ENCODE measurements around the gene CCDC18. TPM values are rescaled to one million over a fixed set of nuclear protein-coding genes. Genes with fewer than 3 reads are reported as not detected.

The CCDC18 gene
- 0.45 TPM for polyA plus RNA-seq (2012; ENCODE audit: insufficient read depth, insufficient read length, low read depth)

GRCh38 chr1:93180723-93181613, at the start of gene CCDC18:
Gene CCDC18, plus strand, starts transcription at chr1:93180724. Its CDS starts 2,638 bp downstream, at chr1:93183362.
- Histone ChIP-seq H3K36me3 (no peaks in the 10 kb centered on the region), H3K4me3 (ENCODE audit: low read depth, low read length) (peak within 1 kb of the TSS; percentile 84), H3K9me3 (no peaks in the 10 kb centered on the region), H3K27me3 (no peaks in the 10 kb centered on the region), H3K4me1 (no peaks in the 10 kb centered on the region)
- no peak for DNase-seq
- TF ChIP-seq CTCF (IDR thresholded peaks at IDR 0.05; ENCODE audit: low read depth, low read length) = no peak

GRCh38 chr1:93132638-93133037, 47.9 kb upstream of the CCDC18 start:
- Histone ChIP-seq H3K36me3 (peaks cover 8% of the 10 kb centered on the region), H3K9me3 (no peaks in the 10 kb centered on the region), H3K4me1 (no peaks in the 10 kb centered on the region), H3K27me3 (no peaks in the 10 kb centered on the region), H3K4me3 (ENCODE audit: low read depth, low read length) (no peak overlapping the region)
- no peak for DNase-seq
- no peak for TF ChIP-seq CTCF (IDR thresholded peaks at IDR 0.05; ENCODE audit: low read depth, low read length)

GRCh38 chr1:93136445-93136844, 44.1 kb upstream of the CCDC18 start:
- Histone ChIP-seq H3K36me3 (peaks cover 8% of the 10 kb centered on the region; the same call in 1 of the 2 replicates), H3K27me3 (no peaks in the 10 kb centered on the region), H3K4me3 (ENCODE audit: low read depth, low read length) (no peak overlapping the region), H3K9me3 (no peaks in the 10 kb centered on the region), H3K4me1 (no peaks in the 10 kb centered on the region)
- no peak for DNase-seq
- TF ChIP-seq CTCF (IDR thresholded peaks at IDR 0.05; ENCODE audit: low read depth, low read length) = no peak

GRCh38 chr1:93137604-93138292, 42.8 kb upstream of the CCDC18 start:
- Histone ChIP-seq H3K36me3 (peaks cover 8% of the 10 kb centered on the region; the same call in 1 of the 2 replicates), H3K4me1 (no peaks in the 10 kb centered on the region), H3K9me3 (no peaks in the 10 kb centered on the region), H3K4me3 (ENCODE audit: low read depth, low read length) (no peak overlapping the region), H3K27me3 (no peaks in the 10 kb centered on the region)
- DNase-seq = no peak
- no peak for TF ChIP-seq CTCF (IDR thresholded peaks at IDR 0.05; ENCODE audit: low read depth, low read length)

GRCh38 chr1:93140106-93140505, 40.4 kb upstream of the CCDC18 start:
- TF ChIP-seq CTCF (IDR thresholded peaks at IDR 0.05; ENCODE audit: low read depth, low read length) = no peak
- no peaks in the 10 kb centered on the region for H3K27me3 ChIP-seq
- no peaks in the 10 kb centered on the region for H3K9me3 ChIP-seq
- no peaks in the 10 kb centered on the region for H3K4me1 ChIP-seq
- H3K4me3 ChIP-seq (ENCODE audit: low read depth, low read length) = no peak overlapping the region
- peaks cover 4% of the 10 kb centered on the region; the same call in 1 of the 2 replicates for H3K36me3 ChIP-seq
- no peak for DNase-seq

Data from BE2C (cell line).